GM12892 (cell line): Measurements from ENCODE around the gene RFNG.

ENCODE experiments used
- POLR2A ChIP-seq: IDR thresholded peaks from 2 replicates; pipeline ENCODE4 v1.6.1; 2011; ENCODE audit warnings: low read depth, low read length, control low read depth
- POLR2AphosphoS5 ChIP-seq: IDR thresholded peaks from 2 replicates; pipeline ENCODE4 v1.6.1; 2011; ENCODE audit warnings: low read depth, low read length, control low read depth

DNA sequence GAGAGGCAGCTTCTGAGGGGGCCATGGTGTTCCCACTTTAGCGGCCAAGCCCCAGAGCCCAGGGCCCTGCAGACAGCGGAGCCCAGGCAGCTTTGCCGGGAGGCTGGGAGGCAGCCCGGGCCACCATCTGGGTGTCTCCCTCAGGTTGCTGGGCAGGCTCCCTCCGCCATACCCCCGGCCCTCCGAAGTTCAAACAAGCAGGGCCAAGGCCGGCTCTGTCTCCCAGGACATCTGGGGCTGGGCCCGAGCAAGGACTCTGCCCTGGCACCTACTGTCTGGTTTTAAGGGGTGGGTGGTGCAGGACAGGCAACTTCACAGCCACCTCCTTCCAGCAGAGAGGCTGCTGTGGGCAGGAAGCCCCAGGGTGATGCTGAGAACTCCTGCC, 11.4 kb upstream of the RFNG start:
- TF ChIP-seq POLR2A (no peak), POLR2AphosphoS5 (no peak)
